Esophagus muscularis mucosa (tissue), 4 donors: ENCODE measurements around the gene CD180. TPM values are rescaled to one million over a fixed set of nuclear protein-coding genes. Genes with fewer than 3 reads are reported as not detected.

Source experiments
- DNase-seq: peaks from one replicate; pipeline ENCODE4 v3.0.0-alpha.2; 2017; ENCODE audit errors: extremely low spot score
- H3K27ac ChIP-seq, 4 donors: fragments of 200-600 bp; sonication (generic); replicated peaks in 1 of 4; 1 replicate in 3 of 4; 2 replicates in 1 of 4; pipeline ENCODE4 v1.5.1; 2016 to 2019; ENCODE audit warnings: mild to moderate bottlenecking in 1 of 4
- H3K27me3 ChIP-seq, 4 donors: fragments of 200-600 bp; sonication (generic); one replicate each; pipeline versions ENCODE4 v1.5.1 to v1.6.0; 2016 to 2019
- H3K36me3 ChIP-seq, 4 donors: fragments of 200-600 bp; sonication (generic); one replicate each; pipeline ENCODE4 v1.5.1; 2016 to 2019
- H3K4me1 ChIP-seq, 4 donors: fragments of 200-600 bp; sonication (generic); one replicate each; pipeline ENCODE4 v1.5.1; 2016 to 2019
- H3K4me3 ChIP-seq, 4 donors: fragments of 200-600 bp; sonication (generic); 1 replicate in 2 of 4; 2 replicates in 2 of 4; pipeline ENCODE4 v1.5.1; 2016 to 2019; ENCODE audit warnings: mild to moderate bottlenecking in 4 of 4, moderate library complexity in 1 of 4
- H3K9me3 ChIP-seq, 4 donors: fragments of 200-600 bp; sonication (generic); 1 replicate in 3 of 4; 2 replicates in 1 of 4; pipeline ENCODE4 v1.5.1; 2016 to 2019
- EP300 ChIP-seq: sonication (generic); formaldehyde crosslinking; IDR thresholded peaks from one replicate; pipeline ENCODE4 v1.6.1; 2017; ENCODE audit warnings: antibody characterized with exemption
- POLR2A ChIP-seq: fragments of 450-650 bp; IDR thresholded peaks from one replicate; pipeline ENCODE4 v1.6.1; 2017; ENCODE audit warnings: antibody characterized with exemption, moderate library complexity, mild to moderate bottlenecking, low read depth
- POLR2AphosphoS5 ChIP-seq, 2 donors: sonication (generic); formaldehyde crosslinking; IDR thresholded peaks; one replicate each; pipeline ENCODE4 v1.6.1; 2017; ENCODE audit warnings: antibody characterized with exemption in 2 of 2
- WGBS: methylation state at CpG from one replicate; pipeline ENCODE4 v1.1.5; 2018; 5-methylcytosine and 5-hydroxymethylcytosine counted together
- intact Hi-C: fragments of 100-400 bp; cut with DNase I; formaldehyde crosslinking; loops from one replicate; pipeline ENCODE4 v1.15.1; 2023
- total RNA-seq, 4 donors: library from RNA; depleted of rRNA; stranded (reverse); fragments of >200 nt; gene quantifications; one replicate each; pipeline versions ENCODE4 v1.1.0 to v1.2.1, GENCODE V29; 2016
- TF ChIP-seq, protein P1 (sequence below), 3 experiments: fragments of 200-600 bp in 2 of 3; fragments of 450-650 bp in 1 of 3; sonication (generic) in 2 of 3; IDR thresholded peaks; one replicate each; pipeline ENCODE4 v1.5.1; 2017 to 2019; ENCODE audit warnings: antibody characterized with exemption in 3 of 3, mild to moderate bottlenecking in 2 of 3, moderate library complexity in 1 of 3

Gene CD180
- total RNA-seq, 4 donors from 2014 or later = 0.42 to 1.8 (median 0.67) TPM

DNA sequence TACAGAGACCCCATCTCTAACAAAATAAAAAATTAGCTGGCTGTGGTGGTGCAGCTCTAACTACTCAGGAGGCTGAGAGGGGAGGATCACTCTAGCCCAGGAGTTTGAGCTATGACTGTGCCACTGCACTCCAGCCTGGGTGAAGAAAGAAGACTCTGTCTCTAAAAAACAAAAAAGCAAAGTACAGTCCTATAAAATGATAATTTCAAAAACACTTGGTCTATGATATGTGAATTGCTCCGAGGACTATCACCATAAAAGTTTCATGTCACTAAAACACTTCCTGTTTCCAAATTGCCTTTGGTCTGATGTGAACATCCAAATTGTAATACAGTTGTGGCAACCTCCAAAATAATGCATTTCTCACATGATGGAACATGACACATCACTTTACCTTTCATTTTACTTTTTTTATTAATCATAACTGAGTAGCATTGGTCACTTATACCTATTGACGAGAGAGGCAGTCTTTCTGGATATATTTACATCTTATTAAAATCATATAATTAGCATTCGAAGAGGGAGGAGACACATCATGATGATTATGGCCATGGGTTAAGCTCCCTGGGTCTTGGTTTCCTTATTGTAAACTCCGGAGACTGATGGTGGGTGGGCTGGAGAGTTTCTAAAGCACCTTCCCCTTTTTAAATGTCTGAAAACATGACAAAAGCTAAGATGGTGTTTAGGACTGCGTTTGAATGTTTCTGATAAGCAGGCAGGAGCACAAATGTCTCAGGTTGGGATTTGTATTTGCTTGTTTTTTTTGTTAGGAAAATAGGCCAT is 25.8 kb upstream of the CD180 start:
- Histone ChIP-seq H3K9me3 (no peaks in the 10 kb centered on the region), H3K4me3 (no peak overlapping the region), H3K27me3 (no peaks in the 10 kb centered on the region), H3K4me1 (no peaks in the 10 kb centered on the region), H3K36me3 (no peaks in the 10 kb centered on the region), H3K27ac (no peak overlapping the region)
- TF ChIP-seq, protein P1, sequence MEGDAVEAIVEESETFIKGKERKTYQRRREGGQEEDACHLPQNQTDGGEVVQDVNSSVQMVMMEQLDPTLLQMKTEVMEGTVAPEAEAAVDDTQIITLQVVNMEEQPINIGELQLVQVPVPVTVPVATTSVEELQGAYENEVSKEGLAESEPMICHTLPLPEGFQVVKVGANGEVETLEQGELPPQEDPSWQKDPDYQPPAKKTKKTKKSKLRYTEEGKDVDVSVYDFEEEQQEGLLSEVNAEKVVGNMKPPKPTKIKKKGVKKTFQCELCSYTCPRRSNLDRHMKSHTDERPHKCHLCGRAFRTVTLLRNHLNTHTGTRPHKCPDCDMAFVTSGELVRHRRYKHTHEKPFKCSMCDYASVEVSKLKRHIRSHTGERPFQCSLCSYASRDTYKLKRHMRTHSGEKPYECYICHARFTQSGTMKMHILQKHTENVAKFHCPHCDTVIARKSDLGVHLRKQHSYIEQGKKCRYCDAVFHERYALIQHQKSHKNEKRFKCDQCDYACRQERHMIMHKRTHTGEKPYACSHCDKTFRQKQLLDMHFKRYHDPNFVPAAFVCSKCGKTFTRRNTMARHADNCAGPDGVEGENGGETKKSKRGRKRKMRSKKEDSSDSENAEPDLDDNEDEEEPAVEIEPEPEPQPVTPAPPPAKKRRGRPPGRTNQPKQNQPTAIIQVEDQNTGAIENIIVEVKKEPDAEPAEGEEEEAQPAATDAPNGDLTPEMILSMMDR (IDR thresholded peaks at IDR 0.05) = no peak
- TF ChIP-seq POLR2A (no peak), EP300 (no peak)
- 88% methylated on average over 5 of the region's 5 CpGs for WGBS
- no peak for DNase-seq
- intact Hi-C loops = no loop called here

DNA sequence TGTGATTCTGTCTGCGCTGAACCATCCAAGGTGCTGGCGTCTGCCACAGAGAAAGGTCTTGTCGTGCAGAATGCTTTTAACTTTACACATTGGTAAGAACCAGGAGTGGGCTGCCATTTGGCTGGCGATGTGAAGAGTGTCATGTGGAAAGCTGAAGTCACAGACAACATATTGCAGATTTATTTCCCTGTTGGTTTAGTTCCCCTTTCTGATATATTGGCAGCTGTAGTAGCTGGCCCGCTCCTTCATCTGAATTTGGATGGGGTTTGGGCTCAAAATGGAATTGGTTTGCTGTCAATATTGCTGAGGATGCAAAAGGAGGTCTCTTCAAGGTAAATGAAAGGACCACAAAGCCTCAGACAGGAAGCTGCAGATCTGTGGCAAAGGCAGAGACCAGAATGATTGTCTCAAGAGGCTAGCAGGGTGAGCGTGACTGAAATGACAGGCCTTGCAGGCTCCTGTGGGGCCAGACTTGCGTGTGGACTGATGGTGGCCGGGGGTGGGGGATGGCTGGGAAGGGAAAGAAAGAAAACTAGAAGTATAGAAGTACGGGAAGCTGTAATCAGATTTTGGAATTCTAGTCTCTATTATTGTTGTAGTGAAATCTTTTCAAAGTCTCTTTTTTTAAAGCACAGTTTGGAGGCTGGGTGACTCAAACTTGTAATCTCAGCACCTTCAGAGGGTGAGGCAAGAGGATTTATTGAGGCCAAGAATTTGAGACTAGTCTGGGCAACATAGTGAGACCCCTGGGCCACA is 25.1 kb upstream of the CD180 start:
- WGBS = 76% methylated on average over 9 of the region's 9 CpGs
- Histone ChIP-seq H3K27ac (no peak overlapping the region), H3K36me3 (no peaks in the 10 kb centered on the region), H3K9me3 (no peaks in the 10 kb centered on the region), H3K4me1 (peaks cover 0 to 4% (median 2%) of the 10 kb centered on the region in 4 donors), H3K4me3 (no peak overlapping the region), H3K27me3 (no peaks in the 10 kb centered on the region)
- TF ChIP-seq POLR2AphosphoS5 (IDR thresholded peaks at IDR 0.05) (no peak), EP300 (no peak), POLR2A (no peak)
- TF ChIP-seq, protein P1 (IDR thresholded peaks at IDR 0.05) = no peak
- intact Hi-C loops = no loop called here
- no peak for DNase-seq

DNA sequence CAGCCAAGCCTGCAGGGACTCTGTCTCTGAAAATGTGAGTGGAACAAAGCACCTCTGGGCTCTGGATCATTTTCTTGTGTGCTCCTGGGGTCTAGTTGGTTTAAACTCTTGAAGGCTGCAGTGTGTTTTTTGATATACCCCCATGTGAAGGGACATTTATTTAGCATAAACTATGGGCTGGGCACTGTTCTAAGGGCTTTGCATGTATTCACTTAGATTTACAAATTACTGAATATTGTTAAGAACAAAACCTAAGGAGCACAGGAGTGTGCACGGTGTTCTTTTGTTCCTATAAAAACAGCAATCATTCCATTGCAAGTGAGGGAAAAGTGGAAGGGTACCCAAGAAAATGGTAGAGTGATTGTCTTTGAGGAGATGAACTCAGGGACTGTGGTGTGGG is 20.0 kb upstream of the CD180 start:
- no peak for DNase-seq
- TF ChIP-seq POLR2AphosphoS5 (IDR thresholded peaks at IDR 0.05) = no peak
- no peak for TF ChIP-seq EP300
- no peak for TF ChIP-seq POLR2A
- TF ChIP-seq, protein P1 (IDR thresholded peaks at IDR 0.05) = no peak
- Histone ChIP-seq H3K9me3 (no peaks in the 10 kb centered on the region), H3K27me3 (no peaks in the 10 kb centered on the region), H3K36me3 (no peaks in the 10 kb centered on the region), H3K4me3 (no peak overlapping the region), H3K4me1 (peaks cover 15 to 20% (median 18%) of the 10 kb centered on the region in 4 donors), H3K27ac (peak overlapping the region in 2 of 4 donors; percentile 36 to 63)
- intact Hi-C loops = no loop called here
- 96% methylated on average over 1 of the region's 1 CpG for WGBS

DNA sequence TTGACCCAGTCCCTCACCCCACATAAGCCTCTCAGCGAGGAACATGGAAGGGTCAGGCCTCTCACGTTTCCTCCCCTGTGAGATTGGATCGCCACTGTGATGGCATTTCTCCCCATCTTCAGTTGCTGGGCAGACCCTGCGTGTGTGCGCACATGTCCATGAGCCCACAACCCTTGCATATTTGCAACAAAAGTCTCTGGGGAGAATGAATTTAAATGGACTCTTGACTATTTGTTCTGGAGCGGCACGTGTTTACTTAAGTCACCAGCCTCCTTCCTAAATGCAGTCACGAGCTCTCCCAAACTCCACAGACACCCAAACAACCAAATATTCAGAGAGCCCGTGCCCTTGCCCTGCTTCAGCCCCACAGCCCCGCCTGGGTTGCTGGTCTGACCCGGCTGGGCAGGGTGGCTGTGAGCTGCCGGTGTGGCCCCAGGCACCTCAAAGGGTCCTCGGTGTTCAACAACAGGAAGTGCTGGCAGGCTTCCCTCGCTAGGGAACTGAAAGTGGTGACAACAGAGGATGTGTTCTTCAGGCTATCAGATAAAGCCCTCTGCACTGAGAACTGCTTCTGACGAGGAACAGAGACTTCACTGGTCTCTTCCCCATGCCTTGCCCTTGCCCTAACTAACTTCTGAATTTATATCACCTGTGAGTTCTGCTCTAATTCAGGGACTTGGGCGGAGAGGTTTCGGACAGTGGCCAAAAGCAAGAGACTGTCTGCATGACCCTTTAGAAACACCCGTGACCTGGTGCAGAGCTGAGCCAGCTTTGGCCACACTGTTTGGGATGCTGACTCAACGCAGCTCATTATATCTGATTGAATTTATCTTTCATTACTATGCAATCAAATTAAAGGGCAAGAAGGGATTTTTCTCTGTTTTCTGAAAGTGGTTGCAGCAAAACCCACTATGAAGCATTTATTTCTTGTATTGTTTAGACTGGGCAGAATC is 19.2 kb upstream of the CD180 start:
- 69% methylated on average over 15 of the region's 19 CpGs for WGBS
- peaks cover 15 to 20% (median 18%) of the 10 kb centered on the region in 4 donors for H3K4me1 ChIP-seq
- intact Hi-C loops = no loop called here
- TF ChIP-seq EP300 (no peak), POLR2AphosphoS5 (IDR thresholded peaks at IDR 0.05) (peak; percentile 31 to 46), POLR2A (no peak)
- TF ChIP-seq, protein P1 (IDR thresholded peaks at IDR 0.05) = no peak
- DNase-seq = no peak
- peak overlapping the region in 2 of 4 donors; percentile 5 to 39 for H3K4me3 ChIP-seq
- no peaks in the 10 kb centered on the region for H3K36me3 ChIP-seq
- no peaks in the 10 kb centered on the region for H3K9me3 ChIP-seq
- peak overlapping the region in 3 of 4 donors; percentile 35 to 63 (median 36) for H3K27ac ChIP-seq
- H3K27me3 ChIP-seq = no peaks in the 10 kb centered on the region
